ENCODE results near the gene SPI1.

Gene SPI1

DNA sequence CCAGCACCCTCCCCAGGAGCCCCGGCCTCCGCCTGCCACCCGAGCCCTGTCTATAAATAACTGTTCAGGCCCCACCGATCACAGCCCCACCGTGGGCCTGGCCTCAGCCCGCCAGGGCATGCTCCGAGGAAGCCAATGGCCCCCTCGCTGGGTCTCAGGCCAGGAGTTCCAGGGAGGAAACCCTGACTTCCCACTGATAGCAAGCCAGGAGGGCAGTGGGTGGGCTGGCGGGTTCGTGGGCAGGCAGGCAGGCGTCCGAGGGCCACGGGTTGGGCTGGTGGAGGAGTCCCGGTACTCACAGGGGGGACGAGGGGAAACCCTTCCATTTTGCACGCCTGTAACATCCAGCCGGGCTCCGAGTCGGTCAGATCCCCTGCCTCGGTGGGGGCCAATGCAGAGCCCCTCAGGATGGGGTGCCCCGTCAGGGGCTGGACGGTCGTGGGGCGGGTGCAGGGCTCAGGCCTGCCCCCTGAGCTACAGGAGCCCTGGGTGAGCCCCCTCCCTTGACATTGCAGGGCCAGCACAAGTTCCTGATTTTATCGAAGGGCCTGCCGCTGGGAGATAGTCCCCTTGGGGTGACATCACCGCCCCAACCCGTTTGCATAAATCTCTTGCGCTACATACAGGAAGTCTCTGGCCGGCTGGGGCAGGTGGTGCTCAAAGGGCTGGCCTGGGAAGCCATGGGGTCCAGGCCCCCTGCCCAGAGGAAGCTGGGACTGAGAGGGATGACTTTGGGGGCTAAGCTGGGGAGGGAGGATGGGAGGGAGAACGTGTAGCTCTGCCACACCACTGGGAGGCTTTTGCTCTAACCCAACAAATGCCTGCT, at the start of gene SPI1:
TSS of gene SPI1 (minus strand) at position 538 of the 826 bp plus-strand sequence. CDS start at position 344, 194 bp downstream.
- no peak for DNase-seq (ENCODE audit: extremely low read depth in 1 of 2, low read depth in 1 of 2)

DNA sequence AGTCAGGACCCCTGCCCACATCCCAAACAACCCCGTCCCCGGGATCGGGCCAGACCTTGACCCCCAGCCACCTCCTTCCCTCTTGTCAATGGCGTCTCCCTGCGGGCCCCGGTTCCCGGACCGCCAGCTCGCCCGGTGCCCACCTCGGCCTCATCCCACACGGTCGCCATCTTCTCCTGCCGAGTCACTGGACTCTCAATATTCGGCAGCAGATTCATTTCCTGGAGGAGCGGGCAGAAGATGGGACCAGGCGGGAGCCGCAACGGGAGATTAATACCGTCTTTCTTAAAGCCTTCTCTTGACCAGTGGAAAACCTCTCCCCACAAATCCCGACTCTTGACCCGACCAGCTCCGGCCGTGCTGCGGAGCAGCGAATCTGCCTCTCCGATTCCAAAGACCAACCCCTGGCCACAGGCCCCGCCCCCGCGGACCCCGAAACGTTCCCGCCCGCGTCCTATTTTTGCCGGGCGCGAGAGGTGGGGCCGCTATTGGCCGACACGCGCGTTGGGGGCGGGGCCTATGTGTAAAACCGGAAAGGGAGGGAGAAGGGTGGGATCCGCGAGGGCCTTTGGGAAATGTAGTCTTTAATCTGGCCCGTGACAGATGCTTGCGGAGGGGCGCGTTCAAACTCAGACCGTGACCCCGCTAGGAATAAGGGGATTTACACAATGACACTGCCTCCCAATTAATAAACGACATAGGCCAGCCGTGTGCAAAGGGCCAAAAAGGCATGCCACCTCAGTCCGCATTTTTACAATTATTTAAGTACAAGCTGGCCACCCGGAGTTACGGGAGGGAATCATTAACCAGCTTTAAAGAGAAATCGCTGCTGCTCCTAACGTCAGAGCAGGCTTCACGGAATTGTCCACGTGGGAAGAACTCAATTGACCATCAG, 48.0 kb upstream of the SPI1 start, which contains the start of gene PSMC3:
TSS of gene PSMC3 (minus strand) at position 378 of the 895 bp plus-strand sequence. CDS start at position 218, 160 bp downstream.
- peak; percentile 94 to 99 for DNase-seq (ENCODE audit: extremely low read depth in 1 of 2, low read depth in 1 of 2)

GRCh38 chr11:47425611-47426010, 47.3 kb upstream of the SPI1 start:
- DNase-seq (ENCODE audit: extremely low read depth in 1 of 2, low read depth in 1 of 2): no peak

GRCh38 chr11:47418454-47419259, 40.3 kb upstream of the SPI1 start:
- DNase-seq (ENCODE audit: extremely low read depth in 1 of 2, low read depth in 1 of 2): no peak

GRCh38 chr11:47417712-47418111, 39.4 kb upstream of the SPI1 start:
- no peak for DNase-seq (ENCODE audit: extremely low read depth in 1 of 2, low read depth in 1 of 2)

DNA sequence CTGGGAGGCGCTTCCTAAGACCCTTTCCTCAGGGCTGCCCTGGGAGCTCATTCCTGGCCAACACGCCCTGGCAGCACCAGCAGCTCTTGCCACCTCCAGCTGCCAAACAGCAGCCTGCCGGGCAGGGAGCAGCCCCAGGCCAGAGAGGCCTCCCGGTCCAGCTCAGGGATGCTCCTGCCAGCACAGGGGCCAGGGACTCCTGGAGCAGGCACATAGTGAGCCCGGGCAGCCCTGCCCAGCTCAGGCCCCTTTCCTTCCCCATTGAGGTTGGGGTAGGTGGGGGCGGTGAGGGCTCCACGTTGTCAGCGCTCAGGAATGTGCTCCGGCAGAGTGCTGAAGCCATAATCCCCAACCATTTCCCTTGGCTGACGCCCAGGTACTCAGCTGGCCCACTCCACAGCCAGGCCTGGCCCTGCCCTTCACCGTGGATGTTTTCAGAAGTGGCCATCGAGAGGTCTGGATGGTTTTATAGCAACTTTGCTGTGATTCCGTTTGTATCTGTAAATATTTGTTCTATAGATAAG, 37.7 kb upstream of the SPI1 start:
- DNase-seq (ENCODE audit: extremely low read depth in 1 of 2, low read depth in 1 of 2): no peak

DNA sequence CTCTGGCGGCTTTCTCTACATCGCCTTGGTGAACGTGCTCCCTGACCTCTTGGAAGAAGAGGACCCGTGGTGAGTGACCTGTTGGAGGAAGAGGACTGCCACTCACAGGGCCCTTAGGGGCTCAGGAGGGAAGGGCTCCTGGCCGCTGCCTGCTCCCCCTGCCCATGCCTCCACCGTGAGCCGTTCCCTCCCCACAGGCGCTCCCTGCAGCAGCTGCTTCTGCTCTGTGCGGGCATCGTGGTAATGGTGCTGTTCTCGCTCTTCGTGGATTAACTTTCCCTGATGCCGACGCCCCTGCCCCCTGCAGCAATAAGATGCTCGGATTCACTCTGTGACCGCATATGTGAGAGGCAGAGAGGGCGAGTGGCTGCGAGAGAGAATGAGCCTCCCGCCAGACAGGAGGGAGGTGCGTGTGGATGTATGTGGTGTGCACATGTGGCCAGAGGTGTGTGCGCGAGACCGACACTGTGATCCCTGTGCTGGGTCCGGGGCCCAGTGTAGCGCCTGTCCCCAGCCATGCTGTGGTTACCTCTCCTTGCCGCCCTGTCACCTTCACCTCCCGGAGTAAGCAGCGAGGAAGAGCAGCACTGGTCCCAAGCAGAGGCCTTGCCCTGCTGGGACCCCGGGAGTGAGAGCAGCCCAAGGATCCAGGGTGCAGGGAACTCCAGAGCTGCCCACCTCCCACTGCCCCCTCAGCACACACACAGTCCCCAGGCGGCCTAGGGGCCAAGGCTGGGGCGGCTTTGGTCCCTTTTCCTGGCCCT, 36.9 kb upstream of the SPI1 start:
- DNase-seq (ENCODE audit: extremely low read depth in 1 of 2, low read depth in 1 of 2): no peak

- DNase-seq (ENCODE audit: extremely low read depth in 1 of 2, low read depth in 1 of 2): no peak
Observed at GRCh38 chr11:47414685-47415070, 36.3 kb upstream of the SPI1 start.

DNA sequence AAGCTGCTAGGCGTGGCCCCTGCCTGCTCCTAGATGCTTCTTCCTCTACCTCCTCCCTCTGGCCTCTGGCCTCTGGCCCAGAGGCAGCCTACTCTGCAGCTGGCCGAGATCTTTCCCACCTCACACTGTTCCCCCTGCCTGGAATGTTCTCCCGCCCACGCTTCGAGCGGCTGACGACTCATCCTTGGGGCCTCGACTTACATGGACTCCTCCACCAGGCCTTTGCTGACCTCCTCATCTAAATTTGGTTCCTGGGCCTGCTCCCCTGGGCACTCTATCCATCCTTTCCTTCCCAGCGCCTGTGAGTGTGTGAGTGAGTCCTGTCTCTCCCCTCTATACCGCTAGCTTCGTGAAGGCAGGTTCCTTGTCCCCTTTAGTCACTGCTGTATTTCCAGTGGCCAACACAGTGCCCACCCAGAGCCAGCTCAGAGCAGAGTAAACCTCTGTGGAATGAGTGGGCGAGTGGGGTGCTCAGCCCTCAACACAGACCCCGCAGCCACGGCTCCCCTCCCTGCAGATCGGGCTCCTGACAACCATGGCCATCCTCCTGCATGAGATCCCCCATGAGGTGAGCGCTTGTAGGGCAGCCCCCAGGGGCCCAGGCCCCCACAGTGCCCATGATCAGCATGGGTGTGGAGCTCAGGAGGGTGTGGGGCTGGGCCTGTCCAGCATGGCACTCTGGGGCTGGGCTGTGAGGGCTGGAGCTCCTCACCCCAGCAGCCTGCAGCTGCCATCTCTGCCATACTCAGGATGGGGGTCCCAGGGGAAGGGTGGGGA, 35.7 kb upstream of the SPI1 start:
- DNase-seq (ENCODE audit: extremely low read depth in 1 of 2, low read depth in 1 of 2): no peak

DNA sequence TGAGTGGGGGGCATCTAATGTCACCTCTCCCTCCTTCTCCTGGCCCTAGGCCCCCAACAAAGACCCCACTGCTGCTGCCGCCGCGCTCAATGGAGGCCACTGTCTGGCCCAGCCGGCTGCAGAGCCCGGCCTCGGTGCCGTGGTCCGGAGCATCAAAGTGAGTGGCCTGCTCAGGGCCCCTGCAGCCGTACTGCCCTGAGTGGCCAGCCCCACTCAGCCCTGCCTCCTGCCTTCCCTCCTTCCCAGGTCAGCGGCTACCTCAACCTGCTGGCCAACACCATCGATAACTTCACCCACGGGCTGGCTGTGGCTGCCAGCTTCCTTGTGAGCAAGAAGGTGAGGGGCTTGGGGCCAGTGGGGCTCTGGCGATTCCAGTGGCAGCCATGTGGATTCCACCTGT, 35.0 kb upstream of the SPI1 start:
- DNase-seq (ENCODE audit: extremely low read depth in 1 of 2, low read depth in 1 of 2): no peak

DNA sequence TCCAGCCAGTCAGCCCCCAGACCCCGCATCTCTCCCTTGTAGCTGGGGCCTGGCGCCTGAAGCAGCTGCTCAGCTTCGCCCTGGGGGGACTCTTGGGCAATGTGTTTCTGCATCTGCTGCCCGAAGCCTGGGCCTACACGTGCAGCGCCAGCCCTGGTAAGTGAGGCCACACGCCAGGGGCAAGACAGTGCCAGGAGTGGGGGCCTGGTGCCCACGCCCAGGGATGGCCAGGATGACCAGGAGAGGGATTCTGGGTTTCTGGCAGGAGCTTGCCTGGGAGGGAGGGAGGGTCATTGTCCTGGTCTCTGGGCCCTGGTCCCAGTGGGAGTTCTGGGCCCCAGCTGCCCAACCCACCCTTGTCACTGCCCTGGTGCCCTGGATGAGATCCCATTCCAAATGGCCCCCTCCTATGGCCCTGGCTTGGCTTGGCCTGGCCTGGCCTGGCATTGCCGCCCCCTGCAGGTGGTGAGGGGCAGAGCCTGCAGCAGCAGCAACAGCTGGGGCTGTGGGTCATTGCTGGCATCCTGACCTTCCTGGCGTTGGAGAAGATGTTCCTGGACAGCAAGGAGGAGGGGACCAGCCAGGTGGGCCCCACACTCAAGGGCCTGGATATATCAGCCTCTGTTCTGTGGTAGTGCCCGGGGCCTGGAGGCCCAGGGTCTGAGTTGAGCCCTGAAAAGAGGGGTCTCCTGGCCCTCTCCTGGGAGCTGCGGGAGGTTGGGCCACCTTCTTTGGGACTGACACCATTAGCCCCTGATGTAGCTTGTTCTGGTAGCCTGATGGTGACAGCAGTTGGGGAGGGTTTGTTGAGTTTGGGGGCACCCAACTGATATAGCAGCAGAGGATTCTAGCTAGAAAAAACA, 33.8 kb upstream of the SPI1 start:
- peak in 1 of 2 donors; percentile 43 for DNase-seq (ENCODE audit: extremely low read depth in 1 of 2, low read depth in 1 of 2)

DNA sequence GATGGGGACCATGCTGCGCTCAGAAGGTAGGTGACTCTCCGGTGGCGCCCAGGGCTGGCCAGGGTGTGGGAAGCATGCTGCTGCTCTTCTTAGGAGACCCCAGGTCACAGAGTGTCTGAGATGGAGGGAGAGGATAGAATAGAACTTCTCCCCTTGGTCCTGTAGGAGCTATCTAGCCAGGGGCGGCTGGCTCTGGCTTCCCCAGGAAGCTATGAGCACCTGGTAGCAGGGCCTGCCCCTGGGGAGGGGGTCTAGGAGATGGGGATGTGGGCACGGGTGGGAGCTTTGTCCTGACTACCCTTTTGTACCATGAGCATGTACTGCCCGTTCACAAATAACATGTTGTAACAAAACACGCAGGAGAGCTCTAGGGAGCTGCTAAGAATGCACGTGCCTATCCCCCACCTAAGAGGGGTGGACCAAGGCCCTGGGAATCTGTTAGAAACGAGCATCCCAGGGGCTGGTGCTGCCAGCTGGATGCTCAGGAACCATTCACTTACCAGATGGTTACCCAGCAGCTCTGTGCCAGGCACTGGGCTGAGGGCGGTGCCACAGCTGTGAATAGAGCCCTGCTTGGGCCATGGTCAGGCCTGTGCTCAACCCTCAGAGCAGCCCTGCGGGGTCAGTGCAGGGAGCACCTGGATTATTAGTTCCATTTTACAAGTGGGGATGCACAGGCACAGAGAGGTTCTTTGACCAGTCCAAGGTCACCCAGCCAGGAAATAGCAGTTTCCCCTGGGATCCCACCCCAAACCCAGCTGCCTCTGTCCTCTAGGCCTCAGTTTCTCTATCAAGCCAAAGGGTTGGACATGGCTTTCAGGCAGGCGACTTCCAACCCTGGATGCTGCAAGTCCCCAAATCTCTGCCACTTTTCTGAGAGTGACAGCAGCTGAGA, 32.3 kb upstream of the SPI1 start:
- DNase-seq (ENCODE audit: extremely low read depth in 1 of 2, low read depth in 1 of 2): no peak

- DNase-seq (ENCODE audit: extremely low read depth in 1 of 2, low read depth in 1 of 2): no peak
Observed at GRCh38 chr11:47409440-47410369, 31.4 kb upstream of the SPI1 start.

- no peak for DNase-seq (ENCODE audit: extremely low read depth in 1 of 2, low read depth in 1 of 2)
Observed at GRCh38 chr11:47408598-47409439, 30.5 kb upstream of the SPI1 start.
